ENCODE measurements around the gene NGEF.

Gene NGEF

GRCh38 chr2:232928551-232929302, 84.3 kb downstream of the NGEF start:
- H3K4me3 ChIP-seq (ENCODE audit: low read length), result no peak overlapping the region

DNA sequence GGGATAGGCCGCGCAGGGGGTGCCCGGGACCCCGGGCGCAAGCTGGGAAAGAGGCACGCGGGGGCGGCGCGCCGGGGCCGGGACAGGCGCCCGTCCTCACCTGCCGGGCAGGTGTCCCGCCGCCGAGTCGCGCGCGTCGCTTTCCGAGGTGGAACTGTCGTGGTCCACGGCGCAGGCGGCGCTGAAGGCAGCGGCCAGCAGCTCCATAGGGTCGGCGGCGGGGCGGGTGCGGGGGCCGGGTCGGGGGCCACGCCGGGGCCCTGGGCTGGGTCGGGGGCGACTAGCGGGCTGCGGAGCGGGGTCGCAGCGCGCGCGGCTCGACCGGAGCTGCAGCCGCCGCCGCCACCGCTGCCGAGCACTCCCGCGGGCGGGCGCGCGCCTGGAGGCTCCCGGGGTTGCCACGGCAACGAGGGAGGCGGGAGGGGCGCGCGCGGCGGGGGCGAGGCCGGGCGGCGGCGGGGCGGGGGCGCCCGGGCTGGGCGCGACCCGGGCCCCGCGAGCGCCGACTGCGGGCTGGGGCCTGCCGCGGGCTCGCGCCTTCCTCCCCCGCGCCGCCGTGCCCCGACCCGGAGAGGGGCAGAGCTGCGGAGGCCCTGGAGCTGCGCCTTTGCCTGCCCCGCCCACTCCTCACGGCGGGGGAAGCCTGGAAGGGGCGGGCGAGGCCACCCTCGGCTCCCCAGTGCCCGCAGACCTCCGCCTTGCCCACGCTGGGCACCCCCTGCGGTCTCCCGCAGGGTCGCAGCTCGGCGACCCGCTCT, 85.1 kb downstream of the NGEF start:
- no peak overlapping the region for H3K4me3 ChIP-seq (ENCODE audit: low read length)
- no peak for DNase-seq (ENCODE audit: low read depth)
- no peak for TF ChIP-seq CTCF (conservative IDR thresholded peaks at IDR 0.05; ENCODE audit: low read length)

More at GRCh38 chr2:232928551-232929302, 84.3 kb downstream of the NGEF start:
- DNase-seq (ENCODE audit: low read depth), result no peak
- TF ChIP-seq CTCF (conservative IDR thresholded peaks at IDR 0.05; ENCODE audit: low read length), result no peak

DNA sequence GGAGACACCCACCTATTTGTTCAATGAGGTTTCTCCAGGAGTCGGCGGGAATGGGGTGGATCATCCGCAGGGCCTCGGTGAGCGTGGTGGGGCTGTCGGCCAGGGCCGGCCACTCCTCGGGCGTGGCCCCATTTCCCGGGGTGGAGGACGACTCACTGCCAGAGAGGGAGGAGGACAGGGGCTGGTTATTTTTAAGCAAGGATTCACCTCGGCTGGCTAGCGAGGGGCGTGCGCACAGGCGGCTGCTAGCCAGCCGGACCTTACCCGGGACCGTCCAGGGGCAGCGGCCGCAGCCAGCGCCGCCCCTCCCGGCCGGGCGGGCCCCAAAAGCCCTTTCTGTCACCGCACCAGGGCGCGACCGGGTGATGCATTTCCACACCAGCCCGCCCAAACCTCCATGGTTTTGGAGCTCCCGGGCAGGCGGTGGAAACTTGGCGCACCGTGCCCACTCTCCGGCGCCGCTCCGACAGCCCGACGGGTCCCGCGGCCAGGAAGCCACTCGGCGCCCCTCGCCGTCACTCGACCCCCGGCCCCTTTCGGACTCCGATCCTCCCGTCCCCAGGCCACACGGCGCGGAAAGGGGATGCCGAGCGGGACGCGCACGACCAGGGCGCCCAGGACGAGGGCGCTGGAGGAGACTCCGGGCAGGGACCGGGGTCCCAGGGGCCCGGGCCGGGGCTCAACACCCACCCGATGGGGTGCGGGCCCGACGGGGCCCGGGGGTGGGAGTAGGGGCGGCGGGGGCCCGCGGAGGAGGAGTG, 85.8 kb downstream of the NGEF start:
- no peak overlapping the region for H3K4me3 ChIP-seq (ENCODE audit: low read length)
- no peak for DNase-seq (ENCODE audit: low read depth)
- TF ChIP-seq CTCF (conservative IDR thresholded peaks at IDR 0.05; ENCODE audit: low read length), result no peak

DNA sequence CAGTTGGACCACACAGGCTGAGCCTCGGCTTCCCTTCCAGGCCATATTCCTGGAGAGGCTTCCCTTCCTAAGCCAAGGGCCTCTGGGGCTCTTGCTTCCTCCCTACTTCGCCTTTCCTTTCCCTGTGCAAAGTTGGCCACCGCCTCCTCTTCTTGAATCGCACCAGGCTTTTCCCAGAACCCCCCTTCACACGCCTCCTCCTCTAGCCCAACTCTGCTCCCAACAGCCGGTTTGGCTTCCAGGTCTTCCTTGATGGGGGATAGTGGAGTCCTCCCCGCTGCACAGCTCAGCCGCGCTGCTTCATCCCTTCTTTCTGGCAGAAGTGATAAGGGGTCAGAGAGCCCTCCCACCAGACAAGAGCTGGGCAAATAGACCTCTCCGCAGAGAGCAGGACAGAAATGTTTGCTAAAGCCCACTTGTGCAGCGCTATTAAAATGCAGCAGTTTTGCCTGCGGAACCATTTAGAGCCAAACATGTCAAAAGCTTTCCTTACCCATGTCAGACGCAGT, 86.6 kb downstream of the NGEF start:
- no peak for DNase-seq (ENCODE audit: low read depth)
- H3K4me3 ChIP-seq (ENCODE audit: low read length), result no peak overlapping the region
- TF ChIP-seq CTCF (conservative IDR thresholded peaks at IDR 0.05; ENCODE audit: low read length), result no peak

- no peak overlapping the region for H3K4me3 ChIP-seq (ENCODE audit: low read length)
- TF ChIP-seq CTCF (conservative IDR thresholded peaks at IDR 0.05; ENCODE audit: low read length), result no peak
- no peak for DNase-seq (ENCODE audit: low read depth)
Observed at GRCh38 chr2:232925821-232926156, 87.3 kb downstream of the NGEF start.

DNA sequence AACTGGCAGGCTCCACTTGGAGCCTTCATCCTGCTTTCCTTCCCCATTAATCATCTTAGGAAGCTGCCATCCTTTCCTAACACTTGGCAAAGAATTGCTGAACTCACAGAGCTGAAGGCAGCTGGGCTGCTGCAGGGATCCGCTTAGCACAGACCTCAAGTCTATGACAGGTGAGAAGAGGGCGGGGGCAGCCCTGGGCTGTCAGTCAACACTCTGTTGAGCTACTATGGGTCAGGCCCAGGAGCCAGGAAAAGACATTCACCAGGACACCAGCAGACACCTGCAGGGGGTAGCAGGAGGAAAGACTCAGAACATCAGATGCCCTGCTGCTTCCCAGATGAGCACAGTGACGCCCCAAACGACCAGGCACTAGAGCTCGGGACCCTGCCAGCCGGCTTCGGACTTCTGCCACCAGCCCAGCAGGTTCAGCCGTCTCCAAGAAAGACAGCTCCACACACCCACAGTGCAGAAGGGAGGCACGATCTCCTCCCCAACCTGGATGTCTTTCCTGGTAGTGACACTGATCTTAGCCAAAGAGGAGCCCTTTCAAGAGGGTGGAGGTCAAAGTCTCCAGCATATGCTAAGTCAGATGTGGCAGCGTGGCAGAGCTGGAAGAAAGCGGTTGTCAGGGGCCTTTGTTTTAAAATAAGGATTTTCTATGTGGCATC, 87.8 kb downstream of the NGEF start:
- no peak for DNase-seq (ENCODE audit: low read depth)
- no peak for TF ChIP-seq CTCF (conservative IDR thresholded peaks at IDR 0.05; ENCODE audit: low read length)
- H3K4me3 ChIP-seq (ENCODE audit: low read length), result no peak overlapping the region

All from AG10803 (cell line).